ENCODE data around the gene EVC2.

EVC2 gene

DNA sequence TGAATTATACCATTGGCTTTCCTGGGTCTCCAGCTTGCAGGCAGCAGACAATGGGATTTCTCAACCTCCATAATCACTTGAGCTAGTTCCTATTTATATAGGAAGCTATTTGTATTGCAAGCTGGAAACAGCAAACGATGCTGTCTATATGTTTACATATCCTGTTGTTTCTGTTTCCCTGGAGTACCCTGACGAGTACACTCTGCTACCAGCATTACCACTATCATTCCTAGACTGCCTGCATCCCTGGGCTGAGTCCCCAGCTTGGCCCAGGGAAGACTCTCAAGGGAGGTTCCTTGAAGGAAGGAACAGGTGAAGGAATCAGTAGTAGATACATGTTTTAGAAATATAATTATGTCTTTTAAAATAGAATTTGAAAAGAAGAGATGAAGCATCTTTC is 81.4 kb downstream of the EVC2 start:
- Histone ChIP-seq H3K27ac (replicated peaks) (no peak overlapping the region), H3K27me3 (ENCODE audit: insufficient read depth, poor library complexity, severe bottlenecking) (no peaks in the 10 kb centered on the region), H3K4me3 (replicated peaks; ENCODE audit: insufficient read depth, low read length) (no peak overlapping the region)
- TF ChIP-seq, protein P1, sequence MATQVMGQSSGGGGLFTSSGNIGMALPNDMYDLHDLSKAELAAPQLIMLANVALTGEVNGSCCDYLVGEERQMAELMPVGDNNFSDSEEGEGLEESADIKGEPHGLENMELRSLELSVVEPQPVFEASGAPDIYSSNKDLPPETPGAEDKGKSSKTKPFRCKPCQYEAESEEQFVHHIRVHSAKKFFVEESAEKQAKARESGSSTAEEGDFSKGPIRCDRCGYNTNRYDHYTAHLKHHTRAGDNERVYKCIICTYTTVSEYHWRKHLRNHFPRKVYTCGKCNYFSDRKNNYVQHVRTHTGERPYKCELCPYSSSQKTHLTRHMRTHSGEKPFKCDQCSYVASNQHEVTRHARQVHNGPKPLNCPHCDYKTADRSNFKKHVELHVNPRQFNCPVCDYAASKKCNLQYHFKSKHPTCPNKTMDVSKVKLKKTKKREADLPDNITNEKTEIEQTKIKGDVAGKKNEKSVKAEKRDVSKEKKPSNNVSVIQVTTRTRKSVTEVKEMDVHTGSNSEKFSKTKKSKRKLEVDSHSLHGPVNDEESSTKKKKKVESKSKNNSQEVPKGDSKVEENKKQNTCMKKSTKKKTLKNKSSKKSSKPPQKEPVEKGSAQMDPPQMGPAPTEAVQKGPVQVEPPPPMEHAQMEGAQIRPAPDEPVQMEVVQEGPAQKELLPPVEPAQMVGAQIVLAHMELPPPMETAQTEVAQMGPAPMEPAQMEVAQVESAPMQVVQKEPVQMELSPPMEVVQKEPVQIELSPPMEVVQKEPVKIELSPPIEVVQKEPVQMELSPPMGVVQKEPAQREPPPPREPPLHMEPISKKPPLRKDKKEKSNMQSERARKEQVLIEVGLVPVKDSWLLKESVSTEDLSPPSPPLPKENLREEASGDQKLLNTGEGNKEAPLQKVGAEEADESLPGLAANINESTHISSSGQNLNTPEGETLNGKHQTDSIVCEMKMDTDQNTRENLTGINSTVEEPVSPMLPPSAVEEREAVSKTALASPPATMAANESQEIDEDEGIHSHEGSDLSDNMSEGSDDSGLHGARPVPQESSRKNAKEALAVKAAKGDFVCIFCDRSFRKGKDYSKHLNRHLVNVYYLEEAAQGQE (IDR thresholded peaks at IDR 0.05; ENCODE audit: insufficient replicate concordance, low read depth), result no peak
- TF ChIP-seq GABPA (IDR thresholded peaks at IDR 0.05; ENCODE audit: low read depth) (no peak), SPI1 (IDR thresholded peaks at IDR 0.05; ENCODE audit: borderline replicate concordance, low read depth) (no peak), POLR2AphosphoS5 (IDR thresholded peaks at IDR 0.05; ENCODE audit: low read depth) (no peak)
- TF ChIP-seq, protein P2, sequence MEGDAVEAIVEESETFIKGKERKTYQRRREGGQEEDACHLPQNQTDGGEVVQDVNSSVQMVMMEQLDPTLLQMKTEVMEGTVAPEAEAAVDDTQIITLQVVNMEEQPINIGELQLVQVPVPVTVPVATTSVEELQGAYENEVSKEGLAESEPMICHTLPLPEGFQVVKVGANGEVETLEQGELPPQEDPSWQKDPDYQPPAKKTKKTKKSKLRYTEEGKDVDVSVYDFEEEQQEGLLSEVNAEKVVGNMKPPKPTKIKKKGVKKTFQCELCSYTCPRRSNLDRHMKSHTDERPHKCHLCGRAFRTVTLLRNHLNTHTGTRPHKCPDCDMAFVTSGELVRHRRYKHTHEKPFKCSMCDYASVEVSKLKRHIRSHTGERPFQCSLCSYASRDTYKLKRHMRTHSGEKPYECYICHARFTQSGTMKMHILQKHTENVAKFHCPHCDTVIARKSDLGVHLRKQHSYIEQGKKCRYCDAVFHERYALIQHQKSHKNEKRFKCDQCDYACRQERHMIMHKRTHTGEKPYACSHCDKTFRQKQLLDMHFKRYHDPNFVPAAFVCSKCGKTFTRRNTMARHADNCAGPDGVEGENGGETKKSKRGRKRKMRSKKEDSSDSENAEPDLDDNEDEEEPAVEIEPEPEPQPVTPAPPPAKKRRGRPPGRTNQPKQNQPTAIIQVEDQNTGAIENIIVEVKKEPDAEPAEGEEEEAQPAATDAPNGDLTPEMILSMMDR (IDR thresholded peaks at IDR 0.05; ENCODE audit: insufficient read depth, low read length), result no peak
- DNase-seq (ENCODE audit: low read depth in 1 of 2, low spot score in 1 of 2), result no peak

DNA sequence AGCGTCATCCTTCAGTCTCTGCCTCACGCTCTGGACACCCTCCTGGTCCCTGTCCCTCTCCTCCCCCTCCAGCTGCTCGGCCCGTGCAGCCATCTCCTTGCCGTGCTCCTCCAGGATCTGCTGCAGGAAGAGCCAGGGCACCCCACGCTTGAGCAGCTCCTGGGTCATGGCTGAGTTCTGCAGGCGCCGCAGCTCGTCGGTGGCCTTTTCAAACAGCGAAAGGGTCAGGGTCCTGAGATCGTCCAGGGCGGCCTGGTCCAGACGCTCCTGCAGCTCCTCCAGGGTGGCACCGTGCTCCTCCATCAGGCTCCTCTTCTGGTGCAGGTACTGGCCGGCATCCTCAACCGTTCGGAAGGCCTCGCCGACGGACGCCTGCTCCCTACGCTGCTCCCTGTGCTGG is 85.8 kb downstream of the EVC2 start:
- H3K4me3 ChIP-seq (replicated peaks; ENCODE audit: insufficient read depth, low read length), result no peak overlapping the region
- no peak for TF ChIP-seq GABPA (IDR thresholded peaks at IDR 0.05; ENCODE audit: low read depth)
- H3K27ac ChIP-seq (replicated peaks), result no peak overlapping the region
- no peaks in the 10 kb centered on the region for H3K27me3 ChIP-seq (ENCODE audit: insufficient read depth, poor library complexity, severe bottlenecking)
- DNase-seq (ENCODE audit: low read depth in 1 of 2, low spot score in 1 of 2), result no peak

DNA sequence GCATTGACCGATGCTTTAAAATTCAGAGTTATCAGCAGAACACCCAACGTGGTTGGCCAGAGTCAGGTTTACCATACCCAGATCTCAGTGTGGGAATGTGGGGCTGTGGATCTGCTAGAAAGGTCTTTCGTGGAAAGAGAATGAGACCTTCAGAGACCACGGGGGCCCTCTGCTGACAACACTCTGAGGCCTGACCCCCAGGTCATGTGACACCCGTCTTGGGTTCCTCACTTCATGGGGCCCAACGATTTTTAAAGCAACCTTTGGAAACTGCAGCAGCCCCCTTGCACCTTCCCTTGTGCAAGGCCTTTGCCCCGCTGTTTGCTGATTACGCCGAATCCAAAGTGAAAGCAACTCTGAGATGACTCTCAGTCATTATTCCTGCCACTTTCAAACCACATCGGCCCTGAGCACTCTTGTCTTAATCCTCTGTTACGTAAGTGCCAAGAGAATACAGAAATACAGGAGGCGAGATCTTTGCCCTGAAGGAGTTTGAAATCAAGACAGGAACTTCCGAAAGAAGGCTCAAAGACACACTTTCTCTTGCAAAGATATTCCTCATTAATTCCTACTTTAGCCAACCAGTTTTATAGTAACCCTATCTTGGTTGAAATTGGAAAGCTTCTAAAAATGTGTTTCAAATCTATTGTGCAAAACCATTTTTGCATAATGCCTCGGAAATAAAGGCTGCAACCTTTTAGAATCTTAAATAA is 88.3 kb downstream of the EVC2 start:
- Histone ChIP-seq H3K27ac (replicated peaks) (no peak overlapping the region), H3K4me3 (replicated peaks; ENCODE audit: insufficient read depth, low read length) (no peak overlapping the region), H3K27me3 (ENCODE audit: insufficient read depth, poor library complexity, severe bottlenecking) (no peaks in the 10 kb centered on the region)
- DNase-seq (ENCODE audit: low read depth in 1 of 2, low spot score in 1 of 2), result no peak
- TF ChIP-seq POLR2AphosphoS5 (IDR thresholded peaks at IDR 0.05; ENCODE audit: low read depth) (no peak), SPI1 (IDR thresholded peaks at IDR 0.05; ENCODE audit: borderline replicate concordance, low read depth) (no peak), GABPA (IDR thresholded peaks at IDR 0.05; ENCODE audit: low read depth) (no peak)
- TF ChIP-seq, protein P1 (IDR thresholded peaks at IDR 0.05; ENCODE audit: insufficient replicate concordance, low read depth), result no peak
- TF ChIP-seq, protein P2 (IDR thresholded peaks at IDR 0.05; ENCODE audit: insufficient read depth, low read length), result no peak

DNA sequence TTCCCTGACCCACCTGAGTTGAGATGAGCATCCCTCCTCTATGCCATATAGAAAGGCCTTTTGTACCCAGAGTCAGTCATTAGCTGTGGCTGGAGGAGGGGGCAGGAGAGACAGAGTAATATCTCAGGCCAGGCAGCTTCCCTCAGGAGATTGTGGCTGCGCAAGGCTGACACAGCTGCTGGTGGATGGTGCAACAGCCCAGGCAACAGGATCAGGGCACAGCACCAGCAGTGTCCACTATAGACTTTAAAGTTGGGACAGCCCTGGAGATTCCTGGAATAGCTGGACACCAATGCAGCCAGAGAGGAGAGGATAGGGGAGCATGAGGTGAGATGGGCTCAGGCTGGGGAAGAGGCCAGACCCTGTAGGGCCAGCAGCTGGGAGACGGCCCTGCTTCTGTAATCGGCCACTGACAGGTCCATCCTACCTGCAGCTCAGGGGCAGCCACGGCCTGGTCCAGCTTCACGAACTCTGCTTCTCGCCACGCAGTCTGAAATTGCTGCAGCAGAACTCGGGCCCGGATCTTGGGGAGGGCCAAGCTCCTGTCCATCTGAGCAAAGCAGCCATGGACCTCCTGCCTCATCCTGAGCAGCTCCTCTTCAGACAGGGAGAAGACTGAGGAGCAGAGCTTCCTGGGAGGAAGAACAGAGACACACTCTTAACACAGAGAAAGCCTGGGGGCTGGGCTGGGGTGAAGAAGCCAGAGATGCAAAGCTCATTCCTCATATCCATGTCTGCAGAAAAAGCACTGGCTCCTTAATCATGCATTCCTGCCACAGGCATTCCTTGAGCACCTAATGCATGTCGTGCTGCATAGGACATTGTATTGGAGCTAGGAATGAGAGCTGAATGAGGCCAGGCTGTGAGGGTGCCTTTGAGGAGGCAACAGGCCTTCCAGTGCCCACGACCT is 90.1 kb downstream of the EVC2 start:
- no peak for DNase-seq (ENCODE audit: low read depth in 1 of 2, low spot score in 1 of 2)
- H3K27me3 ChIP-seq (ENCODE audit: insufficient read depth, poor library complexity, severe bottlenecking), result no peaks in the 10 kb centered on the region
- no peak overlapping the region for H3K4me3 ChIP-seq (replicated peaks; ENCODE audit: insufficient read depth, low read length)
- no peak overlapping the region for H3K27ac ChIP-seq (replicated peaks)
- TF ChIP-seq POLR2AphosphoS5 (IDR thresholded peaks at IDR 0.05; ENCODE audit: low read depth), result no peak

All from HL-60 (cell line).